GM18505 (cell line): ENCODE measurements around the gene RDH16.
"Not testable (repeated sequence)": the region's sequence is repeated elsewhere in the genome, so short reads cannot be mapped to it uniquely, and the experiment has no call there.

ENCODE experiments used
- ATAC-seq: cut with Tn5 transposase; IDR thresholded peaks from one replicate; pipeline ENCODE4 v1.9.1; 2021; ENCODE audit not compliant: unreplicated experiment
- POLR2A ChIP-seq: IDR thresholded peaks from 4 replicates; pipeline ENCODE4 v1.6.1; 2011; ENCODE audit warnings: borderline replicate concordance; ENCODE audit not compliant: insufficient read depth, insufficient read length; ENCODE audit errors: extremely low read depth

RDH16 gene

DNA sequence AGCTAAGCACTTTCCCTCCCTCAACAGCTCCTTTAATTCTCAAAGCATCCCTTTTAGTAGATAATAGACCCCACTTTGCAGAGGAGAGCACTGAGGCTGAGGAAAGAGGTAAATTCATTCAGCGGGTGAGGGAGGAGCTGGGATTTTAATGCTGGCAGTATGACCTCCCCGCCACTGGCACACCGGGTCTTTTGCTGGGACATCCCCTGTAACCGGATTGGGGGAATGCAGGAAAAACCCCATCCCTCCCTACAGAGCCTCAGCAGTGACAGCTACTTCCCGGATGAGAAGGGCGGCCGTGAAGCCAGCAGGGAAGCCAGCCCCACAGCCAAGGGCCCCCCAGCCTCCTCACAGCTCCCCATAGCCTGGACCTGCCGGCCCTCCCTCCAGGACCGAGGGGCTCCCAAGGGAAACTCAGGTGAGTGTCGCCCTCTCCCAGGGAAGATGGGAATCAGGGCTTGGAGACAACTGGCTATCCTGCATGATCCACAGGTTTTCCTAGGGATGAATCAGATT, 36.9 kb upstream of the RDH16 start:
- no peak for TF ChIP-seq POLR2A
- ATAC-seq = no peak

- ATAC-seq = no peak
- TF ChIP-seq POLR2A = no peak
These were observed 35.9 kb upstream of the RDH16 start for GRCh38 chr12:56993346-56993745.

DNA sequence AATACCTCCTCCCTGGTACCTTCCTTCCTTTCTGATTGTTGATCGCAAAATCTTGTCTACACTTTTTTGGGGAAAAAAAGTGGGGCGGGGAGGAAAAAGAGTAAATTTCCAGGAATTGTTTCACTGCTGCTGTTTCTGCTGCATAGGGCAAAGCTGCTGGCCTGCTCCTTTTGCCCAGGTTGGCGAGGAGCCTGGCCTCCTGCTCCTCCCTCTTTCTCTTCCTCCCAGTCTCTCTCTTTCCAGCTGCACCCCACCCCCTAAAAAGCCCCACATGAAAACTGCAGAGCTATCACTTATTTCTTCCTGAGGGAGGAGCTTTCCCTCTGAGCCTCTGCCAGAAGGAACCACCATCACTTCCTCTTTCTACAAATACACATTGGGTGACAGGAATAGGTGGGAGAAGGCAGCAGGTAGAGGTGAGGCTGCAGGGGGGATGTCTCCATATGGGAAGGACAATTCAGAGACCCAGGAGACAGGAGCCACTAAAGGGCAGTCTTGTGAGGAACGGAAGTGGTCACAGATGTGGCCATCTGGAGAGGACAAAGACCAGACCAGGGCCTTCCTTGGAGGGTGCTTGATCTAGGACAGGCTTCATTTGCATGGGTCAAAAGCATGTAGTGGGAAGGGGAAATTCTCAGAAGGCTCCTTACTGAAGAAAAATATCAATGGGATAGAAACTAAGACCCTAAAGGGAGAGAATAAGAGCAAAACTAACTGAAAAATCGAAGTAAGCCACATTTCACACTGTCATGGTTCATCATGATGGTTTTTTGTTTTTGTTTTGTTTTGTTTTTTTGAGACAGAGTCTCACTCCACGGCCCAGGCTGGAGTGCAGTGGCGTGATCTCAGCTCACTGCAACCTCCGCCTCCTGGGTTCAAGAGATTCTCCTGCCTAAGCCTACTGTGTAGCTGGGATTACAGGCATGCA, 34.2 kb upstream of the RDH16 start:
- no peak for TF ChIP-seq POLR2A
- no peak for ATAC-seq

GRCh38 chr12:56990648-56991318, 33.4 kb upstream of the RDH16 start:
- ATAC-seq = no peak

DNA sequence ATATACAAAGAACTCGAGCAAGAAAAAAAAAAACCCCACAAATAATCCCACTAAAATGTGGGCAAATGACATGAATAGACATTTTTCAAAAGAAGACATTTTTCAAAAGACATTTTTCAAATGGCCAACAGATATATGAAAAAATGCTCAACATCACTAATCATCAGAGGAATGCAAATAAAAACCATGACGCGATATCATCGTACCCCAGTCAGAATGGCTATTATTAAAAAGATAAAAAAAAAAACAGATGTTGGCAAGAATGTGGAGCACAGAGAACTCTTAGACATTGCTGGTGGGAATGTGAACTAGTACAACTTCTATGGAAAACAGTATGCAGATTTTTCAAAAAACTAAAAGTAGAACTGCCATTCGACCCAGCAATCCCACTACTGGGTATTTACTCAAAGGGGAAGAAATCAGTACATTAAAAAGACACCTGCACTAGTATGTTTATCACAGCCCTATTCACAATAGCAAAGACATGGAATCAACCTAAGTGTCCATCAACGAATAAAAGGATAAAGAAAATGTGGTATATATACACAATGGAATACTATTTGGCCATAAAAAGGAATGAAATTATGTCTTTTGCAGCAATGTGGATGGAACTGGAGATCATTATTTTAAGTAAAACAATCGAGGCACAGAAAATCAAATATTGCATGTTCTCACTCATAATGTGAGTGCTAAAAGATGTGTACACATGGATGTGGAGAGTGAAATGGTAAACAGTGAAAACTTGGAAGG, 32.6 kb upstream of the RDH16 start:
- ATAC-seq = no peak
- no peak for TF ChIP-seq POLR2A

More at GRCh38 chr12:56990648-56991318, 33.4 kb upstream of the RDH16 start:
- TF ChIP-seq POLR2A = no peak

DNA sequence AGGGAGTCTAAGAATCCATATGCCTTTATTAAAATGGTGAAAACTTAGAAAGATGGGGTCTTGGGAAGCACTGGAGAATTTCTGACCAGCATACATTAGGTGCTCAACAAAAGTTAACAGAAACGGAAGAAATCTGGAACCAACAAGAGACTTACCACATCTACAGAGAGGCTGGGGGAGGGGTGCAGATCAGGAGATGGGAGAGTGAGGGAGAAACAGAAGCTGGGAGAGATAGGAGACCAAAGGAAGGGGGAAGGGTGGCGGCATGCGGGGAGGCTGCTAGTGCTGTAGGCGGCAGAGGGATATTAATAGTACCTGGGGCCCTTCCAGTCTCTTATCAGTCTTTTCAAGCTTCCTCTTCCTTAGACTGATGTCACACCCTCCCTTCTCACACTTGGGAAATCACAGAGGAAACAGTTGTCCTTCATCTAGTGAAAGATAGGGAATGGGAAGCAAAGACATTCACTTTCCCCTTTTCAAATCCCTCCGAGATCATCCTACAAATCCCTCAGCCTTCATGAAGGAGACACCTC, 30.9 kb upstream of the RDH16 start:
- TF ChIP-seq POLR2A = no peak
- ATAC-seq = no peak

DNA sequence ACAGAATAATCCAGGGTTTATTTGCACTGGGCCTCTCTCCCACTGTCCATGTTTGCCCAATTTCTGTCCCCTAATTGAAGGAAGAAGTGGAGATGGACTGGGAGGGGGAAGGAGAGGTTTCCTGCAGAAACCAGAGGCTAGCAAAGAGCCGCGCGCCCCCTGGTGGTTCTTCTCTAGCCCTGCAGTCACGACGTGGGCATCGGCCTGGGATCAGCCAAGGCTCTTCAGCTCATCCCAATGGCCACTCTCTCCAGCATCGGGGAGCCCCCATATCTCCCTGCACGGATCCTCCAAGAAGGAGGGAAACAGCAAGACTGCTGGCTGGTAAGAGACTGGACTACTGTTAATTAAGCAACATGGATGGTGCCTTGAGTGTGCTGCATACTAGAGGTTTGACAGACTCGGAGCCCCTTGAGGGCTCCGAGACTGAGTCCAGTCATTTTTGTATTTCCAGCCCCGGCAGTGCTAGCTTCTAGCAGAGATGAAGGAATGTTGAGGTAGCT, 30.2 kb upstream of the RDH16 start:
- no peak for TF ChIP-seq POLR2A
- no peak for ATAC-seq

GRCh38 chr12:56987011-56987410, 29.6 kb upstream of the RDH16 start:
- no peak for TF ChIP-seq POLR2A
- no peak for ATAC-seq

- ATAC-seq = not testable (repeated sequence)
These were observed 28.3 kb upstream of the RDH16 start for GRCh38 chr12:56985714-56986113.

DNA sequence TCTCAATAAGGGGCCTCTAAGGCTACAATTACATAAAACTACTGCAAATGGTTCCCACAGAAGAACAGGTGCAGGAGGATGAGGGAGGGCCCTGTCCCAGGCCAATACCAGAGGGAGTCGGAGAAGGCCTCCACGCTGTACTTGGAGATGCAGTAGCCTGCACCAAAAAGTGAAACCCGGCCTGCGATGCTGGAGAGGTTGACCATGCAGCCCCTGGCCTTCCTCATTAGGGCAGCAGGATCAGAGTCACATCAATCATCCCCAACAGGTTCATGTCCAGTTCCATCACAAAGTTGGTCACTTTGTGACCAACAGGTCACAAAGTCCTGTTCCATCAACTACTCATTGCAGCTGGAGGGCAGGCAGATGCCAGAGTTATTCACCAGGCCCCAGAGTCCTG, 26.0 kb upstream of the RDH16 start:
- TF ChIP-seq POLR2A = no peak
- no peak for ATAC-seq

DNA sequence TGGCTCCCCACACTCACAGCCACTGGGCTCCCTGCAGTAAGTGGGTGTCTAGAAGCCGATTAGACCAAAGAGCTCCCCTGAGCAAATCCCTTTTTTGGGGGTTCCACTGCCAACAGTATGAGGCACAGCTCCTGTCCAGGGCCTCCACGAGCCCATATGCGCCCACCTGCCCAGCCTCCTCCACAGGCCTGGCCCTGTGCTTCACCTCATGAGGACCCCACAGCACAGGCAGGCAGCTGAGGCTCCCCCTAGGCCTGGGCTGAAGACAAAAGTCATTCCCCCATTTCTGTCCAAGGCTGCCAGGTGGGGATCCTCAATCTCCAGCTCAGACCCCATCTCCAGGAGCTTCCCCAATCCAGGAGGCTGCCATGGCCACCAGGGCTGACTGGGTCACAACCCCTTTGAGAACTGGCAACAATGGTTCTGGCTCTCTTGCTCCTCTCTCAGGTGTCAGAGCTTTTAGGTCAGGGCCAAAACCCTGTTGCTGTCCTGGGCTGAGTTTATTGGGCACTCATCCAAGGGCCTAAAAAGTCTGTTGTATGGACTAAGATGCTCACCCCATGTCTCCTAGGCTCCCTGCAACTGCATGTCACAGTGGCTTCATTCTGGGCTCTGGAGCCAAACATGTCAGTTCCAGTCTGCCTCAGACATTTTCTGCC, 25.3 kb upstream of the RDH16 start:
- ATAC-seq = not testable (repeated sequence)

DNA sequence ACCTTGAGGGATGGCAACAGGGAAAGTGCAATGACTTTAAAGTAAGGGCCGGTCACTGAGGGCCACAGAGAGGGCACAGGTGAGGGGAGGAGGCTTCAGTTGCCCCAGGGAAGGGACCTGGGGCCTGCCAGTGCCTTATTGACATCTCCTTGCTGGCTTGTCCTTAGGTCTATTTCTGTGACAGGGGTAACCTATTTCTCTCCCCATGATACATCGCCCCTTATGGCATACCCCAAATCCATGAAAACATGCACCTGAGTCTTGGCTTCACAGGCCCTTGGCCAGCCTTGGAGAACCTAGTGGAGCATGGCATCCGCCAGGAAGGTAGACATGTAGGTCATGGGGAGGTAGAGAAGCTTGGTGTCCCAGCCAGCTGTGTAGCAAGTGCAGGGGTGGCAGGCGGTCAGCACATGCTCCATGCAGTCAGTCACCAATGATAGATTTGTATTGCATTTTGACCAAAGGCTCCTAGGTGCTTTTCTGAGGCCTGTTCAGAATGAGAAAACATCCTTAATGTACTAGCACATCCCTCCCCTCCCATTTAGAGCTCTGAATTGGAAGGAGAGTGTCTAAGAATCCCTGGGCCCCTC, 23.6 kb upstream of the RDH16 start:
- ATAC-seq = no peak
- no peak for TF ChIP-seq POLR2A
